HFFc6 (cell line): ENCODE data around the gene KRT39. TPM values are rescaled to one million over a fixed set of nuclear protein-coding genes. Genes with fewer than 3 reads are reported as not detected.
A peak's percentile ranks its signal among the peaks of the same experiment; 100 is the strongest.
"Not testable (repeated sequence)": the region's sequence is repeated elsewhere in the genome, so short reads cannot be mapped to it uniquely, and the experiment has no call there.

Source experiments
- DNase-seq: peaks from one replicate; pipeline ENCODE4 v3.0.0-alpha.2; 2018
- H3K27ac Mint-ChIP-seq: 2 replicates; pipeline ENCODE4 v1.8.0; 2020; ENCODE audit warnings: mild to moderate bottlenecking, mixed read lengths
- H3K27me3 Mint-ChIP-seq: 2 replicates; pipeline ENCODE4 v1.8.0; 2021; ENCODE audit warnings: mild to moderate bottlenecking, moderate library complexity, mixed read lengths; ENCODE audit not compliant: insufficient read depth
- H3K36me3 Mint-ChIP-seq: 2 replicates; pipeline ENCODE4 v1.8.0; 2021; ENCODE audit warnings: low read depth, mixed read lengths
- H3K4me1 Mint-ChIP-seq: 2 replicates; pipeline ENCODE4 v1.8.0; 2020; ENCODE audit warnings: low read depth, mixed read lengths
- H3K4me3 Mint-ChIP-seq: 2 replicates; pipeline ENCODE4 v1.8.0; 2020; ENCODE audit warnings: mild to moderate bottlenecking, moderate library complexity, mixed read lengths
- H3K9me3 Mint-ChIP-seq: 2 replicates; pipeline ENCODE4 v1.8.0; 2020; ENCODE audit warnings: mild to moderate bottlenecking, mixed read lengths
- total RNA-seq, 6 experiments: library from RNA; stranded (reverse); fragmentation: NEBNext Ultra II Directional; extraction: Animal tissue kit (Norgen Biotek cat#: 25700); gene quantifications; 2 replicates in 1 of 6; 3 replicates in 5 of 6; pipeline ENCODE4 v1.2.3, GENCODE V29; 2021
- TF ChIP-seq, protein P1 (sequence below): fragments of 200-600 bp; sonication (generic); IDR thresholded peaks from 2 replicates; pipeline ENCODE4 v1.5.0; 2021; ENCODE audit warnings: antibody characterized with exemption, mild to moderate bottlenecking

The KRT39 gene
- total RNA-seq, 6 experiments from 2014 or later, result not detected

DNA sequence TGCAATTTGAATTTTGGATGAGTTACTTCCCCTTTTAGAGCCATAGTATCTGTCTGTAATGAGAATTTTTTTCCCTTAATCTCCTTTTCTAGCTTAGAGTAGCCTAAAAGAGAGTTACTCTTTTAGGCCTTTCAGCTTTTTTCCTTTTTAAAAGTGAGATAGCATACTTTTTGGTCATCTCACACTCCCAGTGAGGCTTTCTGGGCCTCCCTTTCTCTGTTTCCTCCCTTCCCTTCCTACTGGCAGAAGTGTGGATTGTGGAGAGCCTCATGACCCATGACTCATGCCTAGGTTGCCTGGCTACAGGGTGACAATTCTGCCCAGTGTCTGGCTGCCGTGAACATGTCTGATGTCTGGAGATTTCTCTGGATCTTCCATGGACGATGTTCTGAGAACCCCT lies 44.5 kb downstream of the KRT39 start:
- DNase-seq, result peak; percentile 81
- Mint-ChIP-seq H3K9me3 (no peaks in the 10 kb centered on the region), H3K4me3 (no peak overlapping the region), H3K4me1 (peaks cover 40% of the 10 kb centered on the region), H3K27me3 (no peaks in the 10 kb centered on the region), H3K27ac (peak overlapping the region; percentile 96), H3K36me3 (peaks cover 6% of the 10 kb centered on the region; the same call in 1 of the 2 replicates)
- TF ChIP-seq, protein P1, sequence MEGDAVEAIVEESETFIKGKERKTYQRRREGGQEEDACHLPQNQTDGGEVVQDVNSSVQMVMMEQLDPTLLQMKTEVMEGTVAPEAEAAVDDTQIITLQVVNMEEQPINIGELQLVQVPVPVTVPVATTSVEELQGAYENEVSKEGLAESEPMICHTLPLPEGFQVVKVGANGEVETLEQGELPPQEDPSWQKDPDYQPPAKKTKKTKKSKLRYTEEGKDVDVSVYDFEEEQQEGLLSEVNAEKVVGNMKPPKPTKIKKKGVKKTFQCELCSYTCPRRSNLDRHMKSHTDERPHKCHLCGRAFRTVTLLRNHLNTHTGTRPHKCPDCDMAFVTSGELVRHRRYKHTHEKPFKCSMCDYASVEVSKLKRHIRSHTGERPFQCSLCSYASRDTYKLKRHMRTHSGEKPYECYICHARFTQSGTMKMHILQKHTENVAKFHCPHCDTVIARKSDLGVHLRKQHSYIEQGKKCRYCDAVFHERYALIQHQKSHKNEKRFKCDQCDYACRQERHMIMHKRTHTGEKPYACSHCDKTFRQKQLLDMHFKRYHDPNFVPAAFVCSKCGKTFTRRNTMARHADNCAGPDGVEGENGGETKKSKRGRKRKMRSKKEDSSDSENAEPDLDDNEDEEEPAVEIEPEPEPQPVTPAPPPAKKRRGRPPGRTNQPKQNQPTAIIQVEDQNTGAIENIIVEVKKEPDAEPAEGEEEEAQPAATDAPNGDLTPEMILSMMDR, result no peak

DNA sequence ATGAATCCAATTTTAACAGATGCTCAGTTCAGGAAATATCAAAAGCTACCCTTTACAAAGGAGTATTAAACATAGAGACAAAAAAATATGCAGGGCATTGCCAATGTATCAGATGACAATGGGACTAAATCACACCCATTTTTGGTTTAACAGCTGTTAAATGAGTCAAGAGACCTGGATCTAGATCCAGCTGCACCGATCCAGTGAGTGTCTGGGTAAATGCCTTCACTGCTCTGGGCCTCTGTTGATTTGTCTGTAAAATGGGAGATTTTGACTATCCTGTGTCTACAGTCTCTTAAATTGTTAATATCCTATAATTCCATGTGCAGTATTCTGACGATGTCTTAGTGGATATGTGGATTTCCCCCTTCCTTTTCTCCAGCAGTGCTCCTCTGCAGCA lies 45.7 kb downstream of the KRT39 start:
- peaks cover 6% of the 10 kb centered on the region; the same call in 1 of the 2 replicates for H3K36me3 Mint-ChIP-seq
- H3K4me1 Mint-ChIP-seq, result peaks cover 34% of the 10 kb centered on the region
- TF ChIP-seq, protein P1, result no peak
- DNase-seq, result no peak
- H3K27ac Mint-ChIP-seq, result peak overlapping the region; percentile 96; the same call in 1 of the 2 replicates
- H3K9me3 Mint-ChIP-seq, result no peaks in the 10 kb centered on the region
- H3K4me3 Mint-ChIP-seq, result no peak overlapping the region
- H3K27me3 Mint-ChIP-seq, result no peaks in the 10 kb centered on the region

DNA sequence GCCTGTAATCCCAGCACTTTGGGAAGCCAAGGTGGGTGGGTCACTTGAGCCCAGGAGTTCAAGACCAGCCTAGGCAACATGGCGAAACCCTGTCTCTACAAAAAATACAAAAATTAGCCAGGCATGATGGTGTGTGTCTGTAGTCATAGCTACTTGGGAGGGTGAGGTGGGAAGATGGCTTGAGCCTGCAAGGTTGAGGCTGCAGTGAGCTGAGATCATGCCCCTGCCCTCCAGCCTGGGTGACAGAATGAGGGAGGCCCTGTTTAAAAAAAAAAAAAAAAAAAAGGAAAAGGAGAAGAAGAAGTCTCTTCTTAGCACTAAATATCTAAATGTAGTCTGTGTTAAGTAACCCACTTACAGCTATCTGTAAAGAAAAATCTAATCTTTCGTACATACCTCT lies 49.6 kb downstream of the KRT39 start:
- Mint-ChIP-seq H3K4me1 (peaks cover 58% of the 10 kb centered on the region), H3K27ac (0 out of 2 replicates have a peak overlapping the region, but pooled peaks have one; percentile 5)
- not testable (repeated sequence) for H3K27me3 Mint-ChIP-seq, DNase-seq, H3K36me3 Mint-ChIP-seq, H3K4me3 Mint-ChIP-seq, H3K9me3 Mint-ChIP-seq

DNA sequence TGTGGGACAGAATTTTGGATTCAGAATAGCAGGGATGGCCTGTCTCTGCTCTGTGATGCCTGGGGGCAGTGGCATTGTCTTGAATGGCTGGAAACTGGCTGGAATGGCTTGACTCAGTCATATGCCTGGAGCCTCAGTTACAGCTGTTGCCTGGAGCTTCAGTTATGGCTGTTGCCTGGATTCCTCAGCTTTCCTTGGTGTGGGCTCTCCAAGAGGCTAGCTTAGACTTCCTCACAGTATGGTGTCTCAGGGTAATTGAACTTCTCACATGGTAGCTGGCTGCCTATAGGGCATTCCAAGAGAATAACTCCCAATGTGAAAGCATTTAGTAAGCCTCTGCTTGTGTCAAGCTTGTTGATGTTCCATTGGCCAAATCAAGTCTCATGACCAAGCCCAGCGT lies 50.4 kb downstream of the KRT39 start:
- Mint-ChIP-seq H3K27me3 (no peaks in the 10 kb centered on the region), H3K9me3 (no peaks in the 10 kb centered on the region), H3K27ac (peak overlapping the region; percentile 99), H3K36me3 (0 out of 2 replicates have a peak, but pooled peaks cover 7% of the 10 kb centered on the region), H3K4me1 (peaks cover 58% of the 10 kb centered on the region), H3K4me3 (no peak overlapping the region)
- TF ChIP-seq, protein P1, result no peak
- DNase-seq, result no peak

DNA sequence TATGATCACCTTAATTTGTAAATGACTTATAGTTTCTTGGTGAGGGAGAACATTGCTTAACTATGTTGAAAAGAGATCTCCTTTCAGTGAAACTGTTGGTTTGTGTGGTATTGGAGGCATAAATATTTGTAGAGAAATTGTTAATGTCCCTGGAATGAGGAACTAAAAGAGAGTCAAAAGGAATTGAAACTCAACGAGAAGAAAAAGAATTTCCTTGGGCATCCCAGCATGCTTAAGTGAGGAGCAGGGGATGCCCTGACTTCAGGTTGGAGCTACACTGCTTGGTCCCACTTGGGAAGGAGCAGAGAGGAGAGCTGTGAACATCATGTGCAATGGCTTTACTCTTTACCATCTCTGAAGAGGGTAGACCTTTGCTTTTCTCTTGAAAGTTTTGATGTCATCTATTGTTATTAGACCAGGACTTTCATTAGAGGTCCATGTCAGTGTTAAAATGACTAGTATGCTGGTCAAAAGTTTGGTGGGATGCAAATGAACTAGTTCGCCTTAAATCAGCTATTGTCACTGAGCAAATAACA lies 51.0 kb downstream of the KRT39 start:
- H3K9me3 Mint-ChIP-seq, result no peaks in the 10 kb centered on the region
- H3K27me3 Mint-ChIP-seq, result no peaks in the 10 kb centered on the region; the same call in 1 of the 2 replicates
- H3K27ac Mint-ChIP-seq, result peak overlapping the region; percentile 99
- TF ChIP-seq, protein P1, result no peak
- DNase-seq, result peak; percentile 61
- H3K4me3 Mint-ChIP-seq, result peak overlapping the region; percentile 38
- peaks cover 57% of the 10 kb centered on the region for H3K4me1 Mint-ChIP-seq
- 0 out of 2 replicates have a peak, but pooled peaks cover 7% of the 10 kb centered on the region for H3K36me3 Mint-ChIP-seq

DNA sequence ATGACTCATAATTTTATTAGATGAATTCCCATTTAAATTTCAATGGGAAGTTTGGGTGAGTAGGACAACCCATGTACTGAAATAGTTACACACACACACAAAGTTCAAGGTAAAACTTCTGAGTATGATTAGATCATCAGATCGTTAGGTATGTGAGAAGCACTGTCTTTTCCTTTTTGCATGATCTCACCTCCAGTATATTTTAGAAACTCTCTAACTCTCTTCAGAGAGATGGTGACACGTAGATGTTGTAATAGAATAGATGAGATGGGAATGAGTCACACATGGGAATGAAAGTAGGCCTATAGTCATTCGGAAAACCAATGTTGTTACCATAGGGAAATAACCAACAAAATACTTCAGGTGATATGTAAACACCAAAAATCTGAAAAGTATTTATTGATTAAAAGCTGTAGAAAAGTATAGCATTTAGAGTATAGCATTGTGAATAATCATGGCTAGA lies 51.5 kb downstream of the KRT39 start:
- Mint-ChIP-seq H3K27me3 (no peaks in the 10 kb centered on the region; the same call in 1 of the 2 replicates), H3K9me3 (no peaks in the 10 kb centered on the region), H3K36me3 (0 out of 2 replicates have a peak, but pooled peaks cover 7% of the 10 kb centered on the region), H3K4me1 (peaks cover 63% of the 10 kb centered on the region), H3K4me3 (peak overlapping the region; percentile 38), H3K27ac (peak overlapping the region; percentile 99)
- DNase-seq, result peak; percentile 98
- TF ChIP-seq, protein P1, result no peak
